ENCODE results near the gene CNPY4. TPM values are rescaled to one million over a fixed set of nuclear protein-coding genes. Genes with fewer than 3 reads are reported as not detected.

CNPY4 gene
- total RNA-seq, 1 donor from 2014 or later = 14.5 TPM

- no peak for TF ChIP-seq POLR2A (IDR thresholded peaks at IDR 0.05)
- TF ChIP-seq POLR2AphosphoS5 (IDR thresholded peaks at IDR 0.05; ENCODE audit: insufficient read depth in 1 of 2, low read depth in 1 of 2) = peak; percentile 72 to 80
- Histone ChIP-seq H3K4me3 (peak within 1 kb of the TSS; percentile 75 to 79), H3K9me3 (no peaks in the 10 kb centered on the region), H3K4me1 (peaks cover 40% of the 10 kb centered on the region), H3K36me3 (peaks cover 0 to 18% of the 10 kb centered on the region in 2 donors), H3K27ac (peak within 1 kb of the TSS; percentile 80), H3K27me3 (no peaks in the 10 kb centered on the region)
- intact Hi-C loops (cut with DNase I) = no loop called here
- DNase-seq (ENCODE audit: extremely low spot score in 2 of 2) = no peak
These were observed 39.0 kb downstream of the CNPY4 start, which contains the start of gene TRAPPC14 for GRCh38 chr7:100158229-100159098. TRAPPC14 (minus strand) TSS chr7:100158723; CDS start chr7:100158499, 224 bp downstream.

GRCh38 chr7:100159099-100159623 is 39.7 kb downstream of the CNPY4 start:
- Histone ChIP-seq H3K27ac (peak overlapping the region; percentile 80), H3K4me3 (peak overlapping the region; percentile 75 to 79), H3K36me3 (peaks cover 0 to 17% of the 10 kb centered on the region in 2 donors), H3K27me3 (no peaks in the 10 kb centered on the region), H3K4me1 (peaks cover 33% of the 10 kb centered on the region), H3K9me3 (no peaks in the 10 kb centered on the region)
- intact Hi-C loops (cut with DNase I) = no loop called here
- no peak for DNase-seq (ENCODE audit: extremely low spot score in 2 of 2)
- TF ChIP-seq CTCF (IDR thresholded peaks at IDR 0.05) (no peak), POLR2AphosphoS5 (IDR thresholded peaks at IDR 0.05; ENCODE audit: insufficient read depth in 1 of 2, low read depth in 1 of 2) (no peak), POLR2A (IDR thresholded peaks at IDR 0.05) (no peak)

- no peaks in the 10 kb centered on the region for H3K9me3 ChIP-seq
- TF ChIP-seq POLR2A (IDR thresholded peaks at IDR 0.05) = no peak
- no peak for TF ChIP-seq POLR2AphosphoS5 (IDR thresholded peaks at IDR 0.05; ENCODE audit: insufficient read depth in 1 of 2, low read depth in 1 of 2)
- no peak for TF ChIP-seq CTCF (IDR thresholded peaks at IDR 0.05)
- peaks cover 24% of the 10 kb centered on the region for H3K4me1 ChIP-seq
- H3K36me3 ChIP-seq = peaks cover 0 to 14% of the 10 kb centered on the region in 2 donors
- no peak for DNase-seq (ENCODE audit: extremely low spot score in 2 of 2)
- H3K27me3 ChIP-seq = no peaks in the 10 kb centered on the region
- H3K27ac ChIP-seq = no peak overlapping the region
- intact Hi-C loops (cut with DNase I) = no loop called here
- no peak overlapping the region for H3K4me3 ChIP-seq
These were observed 40.6 kb downstream of the CNPY4 start for GRCh38 chr7:100160067-100160466.

- Histone ChIP-seq H3K9me3 (no peaks in the 10 kb centered on the region), H3K36me3 (no peaks in the 10 kb centered on the region), H3K4me1 (peaks cover 21% of the 10 kb centered on the region), H3K4me3 (no peak overlapping the region), H3K27ac (no peak overlapping the region), H3K27me3 (no peaks in the 10 kb centered on the region)
- intact Hi-C loops (cut with DNase I) = no loop called here
- TF ChIP-seq POLR2A (IDR thresholded peaks at IDR 0.05) (no peak), CTCF (IDR thresholded peaks at IDR 0.05) (no peak), POLR2AphosphoS5 (IDR thresholded peaks at IDR 0.05; ENCODE audit: insufficient read depth in 1 of 2, low read depth in 1 of 2) (no peak)
- no peak for DNase-seq (ENCODE audit: extremely low spot score in 2 of 2)
These were observed 43.6 kb downstream of the CNPY4 start for GRCh38 chr7:100163006-100163531.

GRCh38 chr7:100163871-100164270 is 44.4 kb downstream of the CNPY4 start:
- Histone ChIP-seq H3K4me3 (no peak overlapping the region), H3K4me1 (peaks cover 23% of the 10 kb centered on the region), H3K27ac (no peak overlapping the region), H3K27me3 (no peaks in the 10 kb centered on the region), H3K36me3 (no peaks in the 10 kb centered on the region), H3K9me3 (no peaks in the 10 kb centered on the region)
- intact Hi-C loops (cut with DNase I) = no loop called here
- TF ChIP-seq POLR2A (IDR thresholded peaks at IDR 0.05) (no peak), POLR2AphosphoS5 (IDR thresholded peaks at IDR 0.05; ENCODE audit: insufficient read depth in 1 of 2, low read depth in 1 of 2) (no peak), CTCF (IDR thresholded peaks at IDR 0.05) (no peak)
- DNase-seq (ENCODE audit: extremely low spot score in 2 of 2) = no peak

Measured in vagina (tissue), 2 donors.